Prostate gland (tissue), 2 donors: ENCODE data around the gene VAPB. TPM values are rescaled to one million over a fixed set of nuclear protein-coding genes. Genes with fewer than 3 reads are reported as not detected.
A peak's percentile ranks its signal among the peaks of the same experiment; 100 is the strongest.

Experiments
- DNase-seq: peaks from one replicate; pipeline ENCODE4 v3.0.0-alpha.2; 2019; ENCODE audit warnings: low spot score
- H3K27ac ChIP-seq, 2 donors: fragments of 200-600 bp; sonication (generic); 2 replicates each; pipeline ENCODE4 v1.5.1; 2017 to 2019
- H3K27me3 ChIP-seq: fragments of 200-600 bp; sonication (generic); replicated peaks from 2 replicates; pipeline ENCODE4 v1.5.1; 2019; ENCODE audit not compliant: insufficient read depth
- H3K36me3 ChIP-seq, 2 donors: fragments of 200-600 bp; sonication (generic); 1 replicate in 1 of 2; 2 replicates in 1 of 2; pipeline versions ENCODE4 v1.5.1 to v1.8.1; 2017 to 2019
- H3K4me1 ChIP-seq: fragments of 200-600 bp; sonication (generic); replicated peaks from 2 replicates; pipeline ENCODE4 v1.5.1; 2019
- H3K4me3 ChIP-seq, 2 donors: fragments of 200-600 bp; sonication (generic); 2 replicates each; pipeline ENCODE4 v1.5.1; 2017 to 2019
- H3K9me3 ChIP-seq: fragments of 200-600 bp; sonication (generic); 2 replicates; pipeline ENCODE4 v1.5.1; 2017
- CTCF ChIP-seq, 4 experiments: fragments of 200-600 bp in 2 of 4; fragments of 450-650 bp in 2 of 4; sonication (generic) in 2 of 4; IDR thresholded peaks; 1 replicate in 3 of 4; 2 replicates in 1 of 4; pipeline ENCODE4 v1.5.1; 2016 to 2019; ENCODE audit warnings: antibody characterized with exemption in 4 of 4, mild to moderate bottlenecking in 2 of 4, moderate library complexity in 2 of 4
- POLR2A ChIP-seq: fragments of 450-650 bp; IDR thresholded peaks from one replicate; pipeline ENCODE4 v1.6.1; 2016; ENCODE audit warnings: antibody characterized with exemption, mild to moderate bottlenecking
- POLR2AphosphoS5 ChIP-seq: sonication (generic); formaldehyde crosslinking; IDR thresholded peaks from one replicate; pipeline ENCODE4 v1.6.1; 2017; ENCODE audit warnings: antibody characterized with exemption
- WGBS: methylation state at CpG from one replicate; pipeline ENCODE4 v1.1.5; 2018; 5-methylcytosine and 5-hydroxymethylcytosine counted together
- intact Hi-C: fragments of 100-400 bp; cut with DNase I; formaldehyde crosslinking; loops from one replicate; pipeline ENCODE4 v1.14.2; 2022
- total RNA-seq, 2 donors: library from RNA; depleted of rRNA; stranded (reverse); fragments of >200 nt; gene quantifications; one replicate each; pipeline ENCODE4 v1.1.0, GENCODE V29; 2016

The VAPB gene
- total RNA-seq, 2 donors from 2014 or later, result 14.2 to 21.1 TPM

DNA sequence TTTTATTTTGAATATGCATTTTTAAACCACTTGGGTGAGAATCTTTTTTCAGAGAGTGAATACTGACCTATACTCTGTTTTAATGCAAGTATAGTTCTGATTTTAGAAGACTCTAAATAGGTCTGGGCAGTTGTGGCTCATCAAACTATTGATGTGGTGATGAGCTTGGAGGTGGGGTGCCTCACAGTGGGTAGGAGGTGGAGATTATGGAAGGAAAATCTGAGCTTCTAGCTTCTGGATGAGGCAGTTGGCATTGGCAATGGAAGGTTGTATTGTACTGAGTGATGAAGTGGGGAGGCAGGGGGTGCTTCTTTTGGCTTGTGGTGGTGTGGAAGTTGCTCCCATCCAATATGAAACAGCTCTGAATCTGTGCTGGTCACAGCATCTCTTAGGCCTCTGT lies 52.7 kb downstream of the VAPB start:
- H3K4me3 ChIP-seq, result no peak overlapping the region

DNA sequence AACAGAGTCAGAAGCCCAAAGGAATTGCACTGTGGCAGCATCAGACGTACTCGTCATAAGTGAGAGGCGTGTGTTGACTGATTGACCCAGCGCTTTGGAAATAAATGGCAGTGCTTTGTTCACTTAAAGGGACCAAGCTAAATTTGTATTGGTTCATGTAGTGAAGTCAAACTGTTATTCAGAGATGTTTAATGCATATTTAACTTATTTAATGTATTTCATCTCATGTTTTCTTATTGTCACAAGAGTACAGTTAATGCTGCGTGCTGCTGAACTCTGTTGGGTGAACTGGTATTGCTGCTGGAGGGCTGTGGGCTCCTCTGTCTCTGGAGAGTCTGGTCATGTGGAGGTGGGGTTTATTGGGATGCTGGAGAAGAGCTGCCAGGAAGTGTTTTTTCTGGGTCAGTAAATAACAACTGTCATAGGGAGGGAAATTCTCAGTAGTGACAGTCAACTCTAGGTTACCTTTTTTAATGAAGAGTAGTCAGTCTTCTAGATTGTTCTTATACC lies 55.8 kb downstream of the VAPB start:
- 93% methylated on average over 5 of the region's 5 CpGs for WGBS
- H3K36me3 ChIP-seq, result no peaks in the 10 kb centered on the region
- intact Hi-C loops, result loop anchor here (5.0 kb wide), 1 partner anchor 208 kb away; no protein-coding TSS in a partner anchor

More for the DNA sequence above, 52.7 kb downstream of the VAPB start:
- H3K27me3 ChIP-seq, result no peaks in the 10 kb centered on the region
- no peaks in the 10 kb centered on the region for H3K4me1 ChIP-seq
- intact Hi-C loops, result no loop called here
- no peak for DNase-seq
- no peaks in the 10 kb centered on the region for H3K9me3 ChIP-seq
- H3K27ac ChIP-seq, result no peak overlapping the region
- H3K36me3 ChIP-seq, result no peaks in the 10 kb centered on the region
- TF ChIP-seq POLR2AphosphoS5, result no peak
- no peak for TF ChIP-seq CTCF (IDR thresholded peaks at IDR 0.05)
- no peak for TF ChIP-seq POLR2A

GRCh38 chr20:58446264-58446959 lies 57.4 kb downstream of the VAPB start:
- H3K4me3 ChIP-seq, result no peak overlapping the region
- intact Hi-C loops, result loop anchor here (5.0 kb wide), 1 partner anchor 209 kb away; no protein-coding TSS in a partner anchor
- no peaks in the 10 kb centered on the region for H3K36me3 ChIP-seq
- no peaks in the 10 kb centered on the region for H3K9me3 ChIP-seq
- DNase-seq, result no peak
- no peaks in the 10 kb centered on the region for H3K4me1 ChIP-seq
- TF ChIP-seq POLR2A, result no peak
- no peak for TF ChIP-seq POLR2AphosphoS5
- no peak for TF ChIP-seq CTCF (IDR thresholded peaks at IDR 0.05)
- no peak overlapping the region for H3K27ac ChIP-seq
- WGBS, result 82% methylated on average over 6 of the region's 6 CpGs
- no peaks in the 10 kb centered on the region for H3K27me3 ChIP-seq

More for the DNA sequence above, 55.8 kb downstream of the VAPB start:
- Histone ChIP-seq H3K4me1 (no peaks in the 10 kb centered on the region), H3K4me3 (no peak overlapping the region), H3K9me3 (no peaks in the 10 kb centered on the region), H3K27me3 (no peaks in the 10 kb centered on the region), H3K27ac (no peak overlapping the region)
- no peak for DNase-seq
- no peak for TF ChIP-seq POLR2AphosphoS5

GRCh38 chr20:58446960-58447265 lies 57.9 kb downstream of the VAPB start:
- TF ChIP-seq CTCF (IDR thresholded peaks at IDR 0.05) (no peak), POLR2A (no peak)
- Histone ChIP-seq H3K4me3 (no peak overlapping the region), H3K36me3 (no peaks in the 10 kb centered on the region), H3K4me1 (no peaks in the 10 kb centered on the region), H3K27ac (no peak overlapping the region), H3K27me3 (no peaks in the 10 kb centered on the region), H3K9me3 (no peaks in the 10 kb centered on the region)
- no peak for DNase-seq
- WGBS, result 74% methylated on average over 7 of the region's 7 CpGs
- intact Hi-C loops, result loop anchor here (5.0 kb wide), 1 partner anchor 210 kb away; no protein-coding TSS in a partner anchor

GRCh38 chr20:58447511-58448391 lies 58.7 kb downstream of the VAPB start:
- Histone ChIP-seq H3K27me3 (no peaks in the 10 kb centered on the region), H3K4me1 (no peaks in the 10 kb centered on the region), H3K9me3 (no peaks in the 10 kb centered on the region), H3K36me3 (no peaks in the 10 kb centered on the region), H3K27ac (no peak overlapping the region), H3K4me3 (no peak overlapping the region)
- TF ChIP-seq CTCF (IDR thresholded peaks at IDR 0.05) (peak in 3 of 4 experiments; percentile 33 to 60 (median 40)), POLR2A (no peak)
- DNase-seq, result peak; percentile 25
- 75% methylated on average over 10 of the region's 10 CpGs for WGBS
- intact Hi-C loops, result loop anchor here (5.0 kb wide), 1 partner anchor 210 kb away; no protein-coding TSS in a partner anchor
